GM19193 (cell line): ENCODE measurements around the gene KIAA1328.

Experiments
- POLR2A ChIP-seq: IDR thresholded peaks from 4 replicates; pipeline ENCODE4 v1.6.1; 2011; ENCODE audit not compliant: insufficient read depth, insufficient read length; ENCODE audit errors: extremely low read depth

The KIAA1328 gene

DNA sequence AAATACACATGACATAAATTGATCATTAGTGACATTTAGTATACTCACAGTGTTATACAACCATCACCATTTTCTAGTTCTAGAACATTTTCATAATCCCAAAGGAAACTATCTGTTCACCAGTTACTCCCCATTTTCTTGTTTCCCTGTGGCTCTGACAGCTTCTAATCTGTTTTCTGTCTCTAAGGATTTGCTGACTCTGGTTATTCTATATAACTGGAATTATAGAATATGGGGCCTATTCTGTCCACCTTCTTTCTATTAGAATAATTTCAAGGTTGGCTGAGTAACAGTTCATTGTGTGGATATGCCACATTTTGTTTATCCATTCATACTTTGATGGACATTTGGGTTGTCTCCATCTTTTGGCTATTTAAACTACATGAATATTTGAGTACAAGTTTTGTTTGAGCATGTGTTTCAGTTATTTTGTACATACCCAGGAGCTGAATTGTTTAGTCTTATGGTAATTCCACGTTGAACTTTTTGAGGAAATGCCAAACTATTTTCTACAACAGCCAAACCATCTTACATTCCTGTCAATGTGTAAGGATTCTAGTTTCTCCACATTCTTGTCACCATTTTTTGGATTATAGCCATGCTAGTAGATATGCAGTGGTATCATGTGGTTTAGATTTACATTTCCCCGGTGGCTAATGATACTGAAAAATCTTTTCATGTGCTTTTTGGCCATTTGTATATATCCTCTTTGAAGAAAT is 20.5 kb downstream of the KIAA1328 start:
- TF ChIP-seq POLR2A: no peak

DNA sequence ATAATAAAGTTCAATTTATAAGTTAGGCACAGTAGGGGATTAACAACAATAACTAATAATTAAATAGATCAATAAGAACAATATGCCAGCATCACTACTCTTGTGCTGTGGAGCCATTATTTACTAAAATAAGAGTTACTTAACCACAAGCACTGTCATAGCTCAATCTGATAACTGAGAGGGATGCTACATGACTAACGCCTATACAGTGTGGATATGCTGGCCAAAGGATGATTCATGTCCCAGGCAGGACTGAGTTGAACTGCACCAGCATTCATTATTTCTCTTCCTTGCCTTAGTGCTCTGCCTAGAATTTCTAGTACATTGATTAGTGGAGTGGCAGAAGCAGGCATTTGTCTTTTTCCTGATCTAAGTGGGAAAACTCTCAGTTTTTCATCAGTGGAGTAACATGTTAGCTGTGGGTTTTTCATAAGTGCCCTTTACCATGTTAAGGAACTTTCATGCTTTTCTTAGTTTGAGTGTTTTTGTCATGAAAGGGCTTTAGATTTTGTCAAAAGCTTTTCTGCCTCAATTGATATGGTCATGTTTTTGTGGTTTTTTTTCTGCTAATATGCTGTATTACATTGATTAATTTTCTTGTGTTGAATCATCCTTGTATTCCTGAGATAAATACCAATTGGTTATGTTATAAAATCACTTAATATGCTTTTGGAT is 21.7 kb downstream of the KIAA1328 start:
- TF ChIP-seq POLR2A: no peak

DNA sequence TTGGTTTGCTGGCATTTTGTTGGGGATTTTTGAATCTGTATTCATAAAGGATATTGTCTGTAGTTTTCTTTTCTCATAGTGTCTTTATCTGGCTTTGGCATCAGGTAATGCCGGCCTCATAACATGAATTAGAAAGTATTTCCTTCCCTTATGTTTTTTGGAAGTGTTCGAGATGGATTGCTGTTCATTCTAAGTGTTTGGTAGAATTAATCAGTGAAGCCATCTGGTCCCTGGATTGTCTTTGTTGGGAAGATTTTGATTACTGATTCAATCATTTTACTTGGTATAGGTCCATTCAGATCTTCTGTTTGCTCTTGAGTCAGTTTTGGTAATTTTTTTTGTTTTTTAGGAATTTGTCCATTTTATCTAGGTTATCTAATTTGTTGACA is 22.3 kb downstream of the KIAA1328 start:
- no peak for TF ChIP-seq POLR2A

DNA sequence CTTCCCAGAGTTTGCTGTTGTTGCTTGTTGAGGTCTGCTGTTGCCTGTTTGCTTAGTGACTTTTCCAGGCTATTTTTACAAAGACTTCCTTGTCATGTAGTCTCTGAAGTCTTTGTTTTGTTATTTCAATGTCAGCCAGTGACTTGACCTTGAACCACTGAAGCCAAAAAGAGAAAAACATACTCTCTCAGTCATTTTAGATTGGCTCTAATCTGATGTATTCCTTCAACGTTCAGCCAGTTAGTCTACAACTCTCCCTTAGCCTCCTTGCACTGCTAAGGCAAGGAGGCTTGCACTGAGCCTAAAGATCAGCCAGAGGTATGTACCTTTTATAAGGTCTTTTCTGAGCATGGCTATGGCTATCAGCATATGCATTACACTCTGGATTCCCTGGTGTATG is 27.9 kb downstream of the KIAA1328 start:
- TF ChIP-seq POLR2A: no peak

DNA sequence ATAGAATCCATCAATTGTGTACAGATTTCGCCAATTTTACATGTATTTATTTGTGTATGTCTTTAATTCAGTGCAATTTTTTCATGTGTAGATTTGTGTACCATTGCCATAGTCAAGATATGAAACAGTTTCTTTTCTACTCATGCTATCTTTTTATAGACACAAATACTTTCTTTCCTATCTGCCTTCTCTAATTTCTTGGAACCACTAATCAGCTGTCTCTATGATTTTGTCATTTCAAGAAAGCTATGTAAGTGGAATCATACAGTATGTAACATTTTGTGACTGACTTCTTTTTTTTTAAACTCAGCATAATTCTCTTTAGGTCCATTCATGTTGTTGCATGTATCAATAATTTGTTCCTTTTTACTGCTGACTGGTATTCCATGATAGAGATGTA is 33.3 kb downstream of the KIAA1328 start:
- no peak for TF ChIP-seq POLR2A

DNA sequence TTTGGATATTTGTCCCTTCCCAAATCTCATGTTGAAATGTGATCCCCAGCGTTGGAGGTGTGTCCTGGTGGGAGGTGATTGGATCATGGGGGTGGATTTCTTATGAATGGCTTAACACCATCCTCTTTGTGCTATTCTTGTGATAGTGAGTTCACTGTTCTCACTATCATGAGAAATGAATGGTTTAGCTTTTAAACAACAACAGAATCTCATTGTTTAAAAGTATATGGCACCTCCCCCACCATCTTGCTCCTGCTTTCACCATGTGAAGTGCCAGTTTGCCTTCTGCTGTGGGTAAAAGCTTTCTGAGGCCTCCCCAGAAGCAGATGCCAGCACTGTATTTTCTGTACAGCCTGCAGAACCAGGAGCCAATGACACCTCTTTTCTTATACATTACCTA is 38.1 kb downstream of the KIAA1328 start:
- no peak for TF ChIP-seq POLR2A

DNA sequence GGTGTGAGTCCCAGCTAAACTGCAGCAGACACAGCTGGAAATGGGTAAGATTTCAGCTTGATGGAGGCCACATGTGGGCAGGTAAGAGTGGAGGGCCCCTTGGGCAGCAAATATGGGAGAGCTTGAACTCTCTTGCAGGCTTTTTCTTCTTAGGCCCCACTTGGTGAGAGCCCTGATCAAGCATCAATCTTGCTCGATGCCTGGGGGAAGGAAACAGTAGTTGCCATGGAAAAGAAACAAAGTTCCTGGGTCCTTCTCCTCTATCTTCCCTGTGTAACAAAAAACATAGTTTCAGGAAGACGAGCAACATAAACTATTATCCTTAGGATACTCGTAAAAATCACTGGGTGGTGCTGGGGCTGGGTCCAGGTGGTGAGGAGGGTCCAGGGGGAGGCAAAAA is 42.9 kb downstream of the KIAA1328 start:
- no peak for TF ChIP-seq POLR2A

DNA sequence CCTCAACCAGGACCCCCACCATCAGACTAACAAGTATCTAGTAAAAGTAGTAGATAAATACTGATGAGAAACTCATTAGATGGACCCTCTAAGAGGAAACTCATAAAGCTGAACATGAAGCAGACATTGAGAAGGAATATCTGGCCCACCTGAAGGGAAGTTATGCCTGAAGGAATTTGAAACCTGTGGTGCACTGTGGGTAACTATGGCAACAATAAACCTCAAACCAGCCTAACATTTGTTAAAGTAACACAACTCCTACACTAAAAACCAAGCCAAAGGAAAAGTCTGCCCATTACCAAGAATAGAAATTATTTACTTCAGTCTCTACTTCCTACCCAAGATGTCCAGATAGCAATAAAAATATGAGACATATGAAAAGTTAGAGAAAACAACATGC is 43.4 kb downstream of the KIAA1328 start:
- TF ChIP-seq POLR2A: no peak

DNA sequence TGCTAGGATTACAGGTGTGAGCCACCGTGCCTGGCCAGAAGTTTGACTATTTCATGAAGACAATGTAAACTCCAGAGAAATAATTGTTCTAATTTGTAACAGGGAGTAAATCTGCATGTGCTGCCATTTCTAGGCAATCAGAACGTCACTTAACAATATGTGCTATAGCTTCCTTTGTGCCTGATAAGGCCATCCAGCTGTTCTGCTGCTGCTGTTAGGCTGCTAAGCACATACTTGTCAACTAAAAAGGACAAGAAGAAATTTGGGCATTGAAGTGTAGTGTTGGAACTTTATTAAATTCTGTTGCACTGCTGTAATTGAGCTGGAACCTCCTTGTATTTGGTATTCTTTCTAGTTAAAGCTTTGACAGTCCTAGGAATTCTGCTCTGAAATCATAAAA is 57.1 kb downstream of the KIAA1328 start:
- no peak for TF ChIP-seq POLR2A

DNA sequence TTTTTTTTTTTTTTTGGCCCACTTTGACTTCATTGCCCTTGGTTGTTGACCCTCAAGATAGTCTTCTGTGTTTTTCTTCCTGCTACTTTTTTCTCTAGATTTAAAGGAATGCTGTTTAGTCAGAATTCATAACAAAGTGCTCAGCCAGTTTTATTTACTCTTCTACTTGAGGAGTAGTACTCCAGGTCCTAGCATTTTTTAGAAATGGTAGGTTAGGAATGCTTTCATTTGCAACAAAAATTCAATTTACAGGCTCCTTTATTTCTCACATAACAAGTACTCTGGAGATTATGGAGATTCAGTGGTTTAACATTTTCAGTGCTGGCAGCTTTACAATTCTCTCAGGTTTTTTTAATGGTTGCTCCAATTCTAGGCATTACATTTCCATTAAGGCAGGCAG is 58.2 kb downstream of the KIAA1328 start:
- no peak for TF ChIP-seq POLR2A

DNA sequence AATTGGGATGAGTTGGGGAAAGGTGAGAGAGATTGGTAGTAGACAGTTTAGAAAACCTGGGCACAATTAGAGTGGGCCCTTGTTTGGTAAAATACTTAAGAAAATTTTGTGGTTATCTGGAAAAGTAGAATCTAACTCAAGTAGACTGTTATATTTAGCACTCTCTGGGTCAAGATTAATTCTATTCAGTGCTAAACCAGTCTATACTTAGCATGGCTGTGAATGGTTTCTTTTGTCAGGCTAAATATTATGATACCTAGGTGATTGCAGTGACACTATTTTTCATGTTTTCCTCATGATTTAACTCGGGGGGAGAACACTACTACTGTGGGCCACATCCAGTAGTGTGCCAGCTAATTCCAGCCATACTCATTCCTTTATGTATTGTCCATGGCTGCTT is 58.9 kb downstream of the KIAA1328 start:
- no peak for TF ChIP-seq POLR2A

DNA sequence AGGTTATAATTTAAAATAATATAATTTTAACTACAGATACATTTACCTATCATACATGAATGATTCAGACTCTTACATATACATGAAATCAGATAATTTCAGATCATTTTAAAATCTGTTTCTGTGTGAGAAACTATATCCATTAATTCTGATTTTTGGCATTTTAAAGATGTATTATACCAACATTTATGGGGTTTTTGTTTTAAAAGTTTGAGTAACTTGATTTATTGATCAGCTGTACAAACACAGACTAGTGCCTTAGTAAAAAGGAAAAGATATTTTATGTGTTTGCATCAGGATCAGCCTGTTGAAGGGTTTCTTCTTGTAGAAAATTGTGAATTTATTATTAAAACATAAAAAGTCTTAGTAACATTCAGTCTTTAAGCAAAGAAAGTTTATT is 59.9 kb downstream of the KIAA1328 start:
- TF ChIP-seq POLR2A: no peak

DNA sequence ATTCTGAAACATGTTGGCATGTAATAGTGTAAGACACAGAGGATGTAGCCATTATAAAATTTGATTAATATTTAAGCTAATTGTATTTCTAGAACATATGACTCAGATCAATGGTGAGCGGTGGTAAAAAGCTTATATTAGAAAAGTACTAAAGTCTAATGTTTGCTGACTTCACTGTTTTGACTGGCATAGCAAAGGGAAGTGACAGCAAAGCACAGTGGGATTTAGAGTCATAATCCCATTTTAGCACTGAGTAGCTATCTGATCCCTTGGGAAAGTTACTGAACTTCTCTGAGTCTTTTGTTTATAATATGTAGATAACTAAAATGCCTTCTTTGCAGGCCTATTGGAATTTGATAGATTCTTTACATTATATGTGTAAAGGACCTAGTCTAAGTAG is 60.4 kb downstream of the KIAA1328 start:
- no peak for TF ChIP-seq POLR2A

DNA sequence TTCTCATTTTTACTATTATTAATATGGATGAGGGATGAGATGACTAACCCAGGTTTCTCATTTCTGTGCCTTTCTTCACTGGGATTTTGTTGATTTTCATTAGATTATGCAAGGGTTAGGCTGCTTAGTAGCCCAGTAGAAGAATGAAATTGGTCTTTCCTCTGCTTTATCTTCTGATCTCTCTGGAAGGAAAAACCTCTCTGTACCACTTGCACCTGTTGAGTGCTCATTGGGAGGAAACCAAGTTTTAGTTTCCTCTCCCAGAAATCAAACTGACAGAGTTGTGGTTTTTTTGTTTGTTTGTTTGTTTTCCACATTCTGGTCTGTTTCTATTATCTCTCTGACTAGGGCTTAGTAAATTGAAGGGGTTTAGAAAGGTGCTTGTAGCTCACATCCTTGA is 60.8 kb downstream of the KIAA1328 start:
- TF ChIP-seq POLR2A: no peak

DNA sequence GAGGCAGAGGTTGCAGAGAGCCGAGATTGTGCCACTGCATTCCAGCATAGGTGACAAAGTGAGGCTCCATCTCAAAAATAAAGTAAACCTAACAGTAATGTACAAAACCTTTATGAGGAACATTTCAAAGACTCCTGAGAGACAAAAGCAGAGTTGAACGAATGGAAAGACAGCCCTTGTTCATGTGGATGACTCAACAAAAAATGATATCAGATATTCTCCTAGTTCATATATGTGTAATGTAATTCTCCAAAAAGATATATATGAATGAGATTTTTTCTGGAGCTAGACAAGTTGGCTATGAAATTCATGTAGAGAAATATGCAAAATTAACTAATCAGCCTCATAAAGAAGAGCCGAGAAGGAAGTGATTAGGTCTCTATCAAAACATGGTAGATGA is 61.7 kb downstream of the KIAA1328 start:
- no peak for TF ChIP-seq POLR2A

DNA sequence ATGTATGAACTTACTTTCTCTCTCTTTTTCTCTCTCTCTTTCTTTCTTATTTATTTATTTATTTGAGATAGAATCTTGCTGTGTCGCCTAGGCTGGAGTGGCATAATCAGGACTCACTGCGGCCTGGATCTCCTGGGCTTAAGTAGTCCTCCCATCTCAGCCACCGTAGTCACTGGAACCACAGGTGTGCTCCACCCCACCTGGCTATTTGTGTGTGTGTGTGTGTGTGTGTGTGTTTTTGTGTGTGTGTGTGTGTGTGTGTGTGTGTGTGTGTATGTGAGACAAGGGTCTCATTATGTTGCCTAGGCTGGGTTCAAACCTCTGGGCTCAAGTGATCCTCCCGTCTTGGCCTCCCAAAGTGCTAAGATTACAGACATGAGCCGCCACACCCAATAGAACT is 64.3 kb downstream of the KIAA1328 start:
- no peak for TF ChIP-seq POLR2A
